Middle frontal gyrus (tissue), 1 donor: Measurements from ENCODE around the gene PRKAG2.

Experiments
- DNase-seq: peaks from one replicate; pipeline ENCODE4 v3.0.0-alpha.2; 2015; ENCODE audit warnings: low spot score; ENCODE audit errors: extremely low spot score

PRKAG2 gene

GRCh38 chr7:151658778-151659177 lies 218.1 kb downstream of the PRKAG2 start:
- no peak for DNase-seq

- DNase-seq, result no peak
Observed at GRCh38 chr7:151657173-151657572, 219.7 kb downstream of the PRKAG2 start.

GRCh38 chr7:151655555-151655954 lies 221.4 kb downstream of the PRKAG2 start:
- DNase-seq, result no peak

- no peak for DNase-seq
Observed at GRCh38 chr7:151652111-151652510, 224.8 kb downstream of the PRKAG2 start.

GRCh38 chr7:151650161-151650560 lies 226.8 kb downstream of the PRKAG2 start:
- DNase-seq, result no peak

- no peak for DNase-seq
Observed at GRCh38 chr7:151648429-151648828, 228.5 kb downstream of the PRKAG2 start.

- DNase-seq, result no peak
Observed at GRCh38 chr7:151647874-151648273, 229.0 kb downstream of the PRKAG2 start.

- DNase-seq, result no peak
Observed at GRCh38 chr7:151647006-151647405, 229.9 kb downstream of the PRKAG2 start.

GRCh38 chr7:151645311-151645710 lies 231.6 kb downstream of the PRKAG2 start:
- no peak for DNase-seq

GRCh38 chr7:151644554-151644953 lies 232.4 kb downstream of the PRKAG2 start:
- no peak for DNase-seq

GRCh38 chr7:151642746-151643145 lies 234.2 kb downstream of the PRKAG2 start:
- no peak for DNase-seq

GRCh38 chr7:151641587-151641986 lies 235.3 kb downstream of the PRKAG2 start:
- no peak for DNase-seq

GRCh38 chr7:151637781-151638261 lies 239.1 kb downstream of the PRKAG2 start:
- DNase-seq, result no peak

GRCh38 chr7:151634643-151635042 lies 242.3 kb downstream of the PRKAG2 start:
- no peak for DNase-seq

- DNase-seq, result no peak
Observed at GRCh38 chr7:151633516-151633812, 243.5 kb downstream of the PRKAG2 start.

- DNase-seq, result no peak
Observed at GRCh38 chr7:151632750-151633515, 244.0 kb downstream of the PRKAG2 start.

GRCh38 chr7:151631953-151632749 lies 244.8 kb downstream of the PRKAG2 start:
- DNase-seq, result peak; percentile 46

GRCh38 chr7:151631570-151631952 lies 245.4 kb downstream of the PRKAG2 start:
- DNase-seq, result no peak

GRCh38 chr7:151630851-151631569 lies 245.9 kb downstream of the PRKAG2 start:
- DNase-seq, result no peak

GRCh38 chr7:151630358-151630757 lies 246.6 kb downstream of the PRKAG2 start:
- DNase-seq, result no peak

GRCh38 chr7:151629713-151630272 lies 247.1 kb downstream of the PRKAG2 start:
- DNase-seq, result no peak
